ENCODE measurements around the gene PPP1R1C.

PPP1R1C gene

DNA sequence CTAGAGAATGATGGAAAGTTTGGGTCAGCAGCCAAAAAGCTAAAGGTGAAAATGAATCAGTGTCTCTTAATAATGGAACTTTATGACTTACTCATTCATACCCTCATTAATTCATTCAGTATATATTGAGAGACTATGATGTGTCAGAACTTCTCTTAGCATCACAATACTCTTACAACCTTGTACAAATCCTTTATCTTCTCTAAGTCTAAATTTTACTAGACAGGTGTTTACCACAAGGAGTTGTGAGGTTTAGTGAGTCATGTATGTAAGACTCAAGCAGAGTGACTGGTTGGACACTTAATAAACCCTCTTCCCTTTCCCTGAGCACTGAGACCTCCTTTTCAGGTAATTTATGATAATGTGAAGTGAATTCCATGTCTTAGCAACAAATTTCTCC is 129.6 kb downstream of the PPP1R1C start:
- no peak for DNase-seq

DNA sequence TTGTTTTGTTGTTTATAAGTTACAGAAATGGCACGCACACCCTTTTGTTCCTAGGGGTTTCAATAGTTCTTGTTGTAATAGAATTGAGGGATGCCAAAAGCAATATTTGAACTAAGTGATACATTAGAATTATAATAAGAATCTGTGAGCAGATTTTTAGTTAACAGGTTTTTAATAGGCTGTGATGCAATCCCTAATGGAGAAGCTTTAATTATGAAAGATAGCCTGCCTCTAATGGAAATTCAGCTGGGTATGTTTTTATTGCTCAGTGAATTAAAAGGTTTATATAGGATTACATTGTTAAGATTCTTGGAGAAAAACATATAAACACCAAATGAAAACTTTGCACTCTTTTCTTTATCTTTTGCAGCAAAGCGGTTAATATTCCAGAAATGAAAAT is 131.1 kb downstream of the PPP1R1C start:
- DNase-seq: no peak

DNA sequence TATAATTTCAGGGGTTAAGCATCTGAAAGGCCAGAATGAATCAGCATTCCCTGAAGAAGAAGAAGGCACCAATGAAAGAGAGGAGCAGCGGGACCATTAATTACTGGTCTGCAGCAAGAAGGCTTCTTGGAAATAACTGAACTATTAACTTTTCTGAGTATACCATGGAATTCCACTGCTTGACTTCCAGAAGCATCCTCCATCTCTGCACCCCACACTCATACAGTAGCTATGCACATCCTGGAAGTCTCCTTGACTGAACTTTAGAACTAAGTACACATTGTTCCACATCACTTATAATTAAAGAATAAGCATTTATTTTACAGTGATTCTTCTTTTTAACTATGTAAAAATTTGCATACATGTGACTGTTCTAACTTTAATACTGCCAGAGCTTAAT is 131.5 kb downstream of the PPP1R1C start:
- DNase-seq: no peak

DNA sequence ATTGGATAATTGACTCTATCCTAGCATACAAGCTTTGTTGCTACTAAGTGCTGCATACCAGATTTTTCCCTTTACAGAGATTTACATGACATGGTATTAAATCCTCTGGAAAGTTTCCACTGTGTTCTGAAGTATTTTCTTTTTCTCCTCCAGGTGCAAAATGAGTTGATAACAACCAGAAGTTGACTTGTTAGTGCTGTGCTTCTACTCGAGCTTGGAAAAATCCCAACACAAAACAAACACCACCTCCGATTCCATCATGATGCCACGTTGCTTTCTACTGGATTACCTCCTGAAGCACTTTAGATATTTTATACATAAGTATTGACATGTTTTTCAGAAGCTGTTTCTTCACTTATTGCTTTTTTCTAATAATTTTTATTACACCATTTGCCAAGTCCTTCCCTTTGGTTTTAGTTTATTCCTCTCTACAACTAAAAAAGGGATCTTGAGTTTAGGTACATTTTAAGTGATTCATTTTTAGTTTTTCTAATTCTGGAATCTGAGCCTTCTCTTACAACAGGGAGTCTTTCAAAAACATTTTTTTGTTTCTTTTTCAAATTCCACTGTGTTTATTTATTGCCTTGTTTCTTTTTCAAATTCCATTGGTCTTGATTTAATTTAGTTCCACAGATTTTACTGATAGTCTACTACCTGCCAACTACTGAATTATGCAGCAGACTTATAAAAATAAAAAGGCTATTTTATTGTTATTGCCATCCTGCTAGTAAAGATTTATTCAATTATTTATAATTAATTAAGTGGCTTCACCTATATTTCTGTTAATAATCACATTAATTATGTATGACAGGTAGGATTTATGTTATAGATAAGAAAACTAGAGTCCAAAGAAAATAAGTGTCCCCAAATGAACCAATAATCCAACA is 143.4 kb downstream of the PPP1R1C start:
- DNase-seq: no peak

DNA sequence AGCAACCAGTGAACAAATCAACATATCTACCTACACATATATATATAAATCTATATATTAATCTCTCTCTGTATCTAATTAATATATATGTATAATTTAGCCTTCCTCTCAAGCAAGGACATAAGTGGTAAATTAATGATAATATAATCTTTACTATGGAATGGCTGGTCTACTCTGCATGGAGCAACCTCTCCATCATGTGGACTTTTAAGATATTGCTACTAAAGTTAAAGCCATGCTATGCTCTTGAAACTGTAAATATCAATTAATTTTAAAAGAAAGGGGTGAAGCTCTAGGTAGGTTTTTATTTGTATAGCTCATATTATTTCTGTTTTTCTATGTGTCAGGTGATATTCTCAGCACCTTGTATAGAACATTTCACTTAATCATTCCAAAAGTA is 147.0 kb downstream of the PPP1R1C start:
- no peak for DNase-seq

DNA sequence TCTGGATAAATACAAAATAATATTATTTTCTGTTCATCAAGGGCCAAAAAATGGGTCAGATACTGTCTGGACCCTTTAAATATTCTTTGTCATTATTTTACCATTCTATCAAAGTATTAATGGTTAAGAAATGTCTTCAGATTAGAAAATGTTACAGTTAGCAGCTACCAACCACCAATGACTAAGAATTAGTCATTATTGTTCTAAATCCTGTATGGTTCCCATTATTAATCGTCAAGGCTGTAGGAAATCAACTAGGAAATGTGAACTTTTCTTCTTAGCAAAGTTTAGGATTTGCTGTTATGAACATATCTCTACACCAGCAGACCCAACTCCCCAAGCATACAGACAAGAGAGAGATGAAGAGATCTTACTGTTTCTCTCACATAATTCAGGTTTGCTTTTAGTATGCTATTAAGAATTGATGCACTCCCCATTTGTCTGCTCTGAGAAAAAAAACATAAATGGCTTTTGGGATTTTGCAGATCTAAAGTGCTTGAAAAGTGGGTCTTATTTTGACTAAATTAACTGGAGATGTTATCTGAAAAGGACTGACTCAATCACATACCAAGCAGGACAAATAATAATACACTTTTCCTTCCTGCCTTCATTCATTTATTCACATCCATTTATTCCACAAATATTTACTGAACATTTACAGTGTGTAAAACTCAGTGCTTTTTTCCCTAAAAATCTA is 147.7 kb downstream of the PPP1R1C start:
- DNase-seq: no peak

DNA sequence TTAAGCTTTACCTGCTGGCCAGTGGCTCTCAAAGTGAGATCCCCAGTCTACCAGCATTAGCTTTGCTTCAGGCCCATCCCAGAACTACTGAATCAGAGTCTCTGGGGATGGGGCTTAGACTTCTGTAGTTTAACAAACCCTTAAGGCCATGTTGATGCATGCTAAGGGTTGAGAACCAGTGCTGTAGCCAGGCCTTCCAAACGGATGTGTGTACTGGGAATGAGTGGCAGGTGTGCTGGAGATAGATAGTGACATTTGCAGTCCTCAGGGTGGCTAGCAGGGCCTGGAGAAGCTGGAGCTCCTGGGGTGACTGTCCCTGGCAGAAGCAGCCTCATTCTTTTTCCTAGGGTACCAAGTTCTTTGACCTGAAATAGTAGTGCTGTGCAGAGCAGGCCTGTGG is 148.5 kb downstream of the PPP1R1C start:
- DNase-seq: no peak

DNA sequence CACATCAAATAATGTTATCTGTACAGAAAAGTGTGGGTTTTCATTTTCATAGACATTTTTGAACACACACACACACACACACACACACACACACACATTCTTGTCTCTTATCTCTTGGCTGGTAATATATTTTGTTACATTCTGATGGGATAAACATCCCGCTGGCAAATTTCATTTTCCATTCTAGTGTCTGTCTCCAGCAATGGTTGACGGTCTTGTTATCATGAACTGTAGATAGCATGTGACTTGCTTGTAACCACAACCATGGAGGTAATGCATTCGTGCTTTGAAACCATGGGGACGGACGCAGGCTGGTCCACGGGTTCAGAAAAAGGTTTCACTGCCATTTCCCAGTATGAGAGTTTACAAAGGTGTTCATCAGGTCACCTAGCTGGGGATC is 156.4 kb downstream of the PPP1R1C start:
- DNase-seq: no peak

DNA sequence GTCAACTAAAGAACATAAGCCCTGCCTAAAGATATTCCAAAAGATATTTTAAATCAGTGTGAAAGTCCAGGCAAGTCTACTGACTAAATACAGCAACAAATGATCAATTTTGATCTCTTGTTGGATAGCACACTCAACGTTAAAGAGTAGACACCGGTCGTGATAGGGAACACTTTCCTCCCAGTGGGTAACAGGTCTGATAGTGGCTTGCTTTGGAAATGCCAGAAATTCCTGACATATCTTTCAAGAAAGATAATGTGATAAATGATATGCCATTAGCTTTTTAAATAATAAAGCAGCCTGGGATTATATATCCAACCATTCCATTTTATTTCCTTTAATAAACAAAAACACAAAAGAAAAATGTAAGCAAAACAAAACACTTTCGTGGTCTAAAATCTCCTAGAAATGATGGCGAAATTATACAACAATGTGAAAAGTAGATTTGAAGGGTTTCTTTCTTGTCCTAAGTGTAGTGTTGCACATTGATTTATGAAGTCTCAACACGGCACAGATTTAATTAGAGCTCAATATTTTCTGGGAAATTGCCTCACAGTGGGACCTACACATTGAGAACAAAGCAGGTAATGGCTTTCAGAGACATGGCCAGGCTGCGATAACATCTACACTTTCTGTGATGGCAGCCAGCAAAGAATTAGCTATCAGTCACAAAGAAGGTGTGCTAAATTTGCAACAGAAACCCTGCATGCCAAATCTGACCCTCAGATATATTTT is 158.6 kb downstream of the PPP1R1C start:
- no peak for DNase-seq

DNA sequence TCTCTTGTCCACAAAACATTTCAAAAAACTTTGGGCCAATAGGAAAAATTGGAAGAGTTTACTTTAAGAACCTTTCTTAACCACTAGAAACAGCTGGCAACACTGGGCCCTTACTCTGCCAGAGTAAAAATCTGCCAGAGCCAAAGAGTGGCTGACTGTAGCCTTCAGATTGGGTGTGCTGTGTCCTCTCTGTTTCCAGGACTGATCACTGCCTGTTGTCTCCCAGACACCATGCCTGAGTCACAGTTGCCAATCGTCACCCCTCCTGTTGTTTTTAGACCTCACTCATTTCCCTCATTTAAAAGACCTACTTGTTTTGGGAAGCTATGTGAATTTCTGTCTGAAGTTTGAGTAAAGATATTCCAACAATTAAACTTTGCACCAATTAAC is 159.1 kb downstream of the PPP1R1C start:
- no peak for DNase-seq

DNA sequence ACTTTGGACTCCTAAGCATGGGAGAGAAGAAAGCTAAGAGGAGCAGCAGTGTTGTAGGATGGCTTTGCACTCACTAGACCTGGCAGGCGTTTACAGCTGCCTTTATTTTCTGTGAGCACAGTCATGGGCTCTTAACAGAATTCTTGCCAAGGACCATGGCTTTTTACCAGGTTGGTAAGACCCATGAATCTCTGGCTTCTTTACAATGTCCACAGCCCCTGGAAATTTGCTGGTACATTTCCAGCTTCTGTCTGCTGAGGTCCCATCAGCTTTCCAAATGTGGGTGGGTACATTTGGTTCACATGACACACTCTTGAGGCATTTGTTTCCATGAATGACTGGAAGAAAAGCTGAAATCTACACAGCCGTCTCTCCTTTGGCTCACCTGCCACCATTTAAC is 162.7 kb downstream of the PPP1R1C start:
- no peak for DNase-seq

DNA sequence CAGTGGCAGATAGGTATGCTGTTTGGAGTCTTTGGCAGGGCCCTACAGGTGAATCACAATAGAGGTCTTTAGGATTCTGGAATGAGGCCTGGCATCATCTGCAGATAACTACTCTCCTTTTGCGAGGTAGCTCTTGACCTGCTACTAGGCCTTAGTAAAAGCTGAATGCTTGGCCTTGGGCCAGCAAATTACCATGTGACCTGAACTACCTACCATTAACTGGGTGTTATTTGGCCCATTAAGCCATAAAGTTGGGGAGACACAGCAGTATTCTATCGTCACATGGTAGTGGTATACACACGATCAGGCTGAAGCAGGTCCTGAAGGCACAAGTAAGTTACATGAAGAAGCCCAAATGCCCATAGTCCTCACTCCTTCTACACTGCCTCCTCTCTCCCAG is 178.2 kb downstream of the PPP1R1C start:
- DNase-seq: no peak

DNA sequence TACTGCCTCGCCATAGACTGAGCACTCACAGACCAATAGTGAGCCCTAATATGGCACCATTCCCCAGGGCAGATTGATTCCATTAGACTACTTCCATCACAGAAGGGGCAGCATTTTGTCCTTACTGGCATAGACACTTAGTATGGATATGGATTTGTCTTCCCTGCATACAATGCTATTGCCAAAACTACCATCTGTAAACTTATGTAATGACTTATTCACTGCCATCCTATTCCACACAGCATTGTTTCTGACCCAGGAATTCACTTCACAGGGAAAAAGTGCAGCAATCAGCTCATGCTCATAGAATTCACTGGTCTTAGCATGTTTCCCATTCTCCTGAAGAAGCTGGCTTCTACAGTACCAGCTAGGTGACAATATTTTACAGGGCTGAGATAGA is 179.0 kb downstream of the PPP1R1C start:
- DNase-seq: no peak

DNA sequence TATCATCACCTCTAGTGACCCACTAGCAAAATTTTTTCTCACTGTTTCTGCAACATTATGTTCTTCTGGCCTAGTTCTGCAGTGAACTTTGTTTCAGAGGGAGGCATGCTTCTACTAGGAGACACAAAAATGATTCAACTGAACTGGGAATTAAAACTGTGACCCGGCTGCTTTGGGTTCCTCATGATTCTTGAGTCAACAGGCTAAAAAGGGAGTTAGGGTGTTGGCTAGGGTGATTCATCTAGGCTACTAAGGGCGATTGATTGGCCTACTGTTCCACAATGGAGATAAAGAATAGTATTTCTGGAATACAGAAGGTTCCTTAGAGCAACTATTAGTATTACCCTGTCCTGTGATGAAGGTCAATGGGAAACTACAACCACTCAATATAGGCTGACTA is 179.5 kb downstream of the PPP1R1C start:
- no peak for DNase-seq

DNA sequence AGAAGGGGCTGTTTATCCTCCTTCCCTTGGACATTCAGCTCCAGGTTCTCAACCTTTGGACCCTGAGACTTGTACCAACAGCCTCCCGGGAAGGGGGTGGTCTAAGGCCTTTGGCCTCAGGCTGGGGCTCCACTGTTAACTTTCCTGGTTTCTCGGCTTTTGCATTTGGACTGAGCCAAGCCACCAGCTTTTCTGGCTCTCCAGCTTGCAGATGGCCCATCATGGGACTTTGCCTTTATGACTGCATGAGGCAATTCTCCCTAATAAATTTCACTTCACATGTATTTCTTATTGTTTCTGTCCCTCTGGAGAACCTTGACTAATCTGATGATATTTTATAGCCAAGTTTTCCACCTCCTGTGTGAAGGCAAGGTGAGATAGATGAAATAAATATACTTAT is 180.8 kb downstream of the PPP1R1C start:
- no peak for DNase-seq

DNA sequence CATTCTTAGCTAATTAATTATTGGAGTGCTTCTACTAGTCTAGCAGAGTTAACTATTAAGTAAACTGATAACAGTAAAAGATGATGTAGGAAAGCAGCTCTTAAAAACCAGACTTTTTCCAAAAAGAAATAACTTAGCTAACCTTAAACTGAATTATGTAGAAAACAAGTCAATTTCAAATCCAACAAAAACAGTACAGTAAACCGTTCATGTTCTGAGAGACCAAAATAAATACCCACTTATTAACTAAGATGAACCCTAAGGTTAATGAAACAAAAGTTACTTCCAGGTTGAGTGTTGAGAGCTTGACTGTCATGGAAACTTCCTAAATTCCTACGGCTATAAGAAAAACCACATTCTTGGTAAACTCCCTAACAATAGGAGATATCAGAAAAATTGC is 181.2 kb downstream of the PPP1R1C start:
- DNase-seq: no peak

Data from right forelimb (tissue), 1 donor.